ENCODE data around the gene DNAJC1.
A peak's percentile ranks its signal among the peaks of the same experiment; 100 is the strongest.

The DNAJC1 gene

GRCh38 chr10:21756707-21757106 lies 246.8 kb downstream of the DNAJC1 start:
- no peak for DNase-seq

GRCh38 chr10:21754410-21755011 lies 249.0 kb downstream of the DNAJC1 start:
- no peak for DNase-seq

DNA sequence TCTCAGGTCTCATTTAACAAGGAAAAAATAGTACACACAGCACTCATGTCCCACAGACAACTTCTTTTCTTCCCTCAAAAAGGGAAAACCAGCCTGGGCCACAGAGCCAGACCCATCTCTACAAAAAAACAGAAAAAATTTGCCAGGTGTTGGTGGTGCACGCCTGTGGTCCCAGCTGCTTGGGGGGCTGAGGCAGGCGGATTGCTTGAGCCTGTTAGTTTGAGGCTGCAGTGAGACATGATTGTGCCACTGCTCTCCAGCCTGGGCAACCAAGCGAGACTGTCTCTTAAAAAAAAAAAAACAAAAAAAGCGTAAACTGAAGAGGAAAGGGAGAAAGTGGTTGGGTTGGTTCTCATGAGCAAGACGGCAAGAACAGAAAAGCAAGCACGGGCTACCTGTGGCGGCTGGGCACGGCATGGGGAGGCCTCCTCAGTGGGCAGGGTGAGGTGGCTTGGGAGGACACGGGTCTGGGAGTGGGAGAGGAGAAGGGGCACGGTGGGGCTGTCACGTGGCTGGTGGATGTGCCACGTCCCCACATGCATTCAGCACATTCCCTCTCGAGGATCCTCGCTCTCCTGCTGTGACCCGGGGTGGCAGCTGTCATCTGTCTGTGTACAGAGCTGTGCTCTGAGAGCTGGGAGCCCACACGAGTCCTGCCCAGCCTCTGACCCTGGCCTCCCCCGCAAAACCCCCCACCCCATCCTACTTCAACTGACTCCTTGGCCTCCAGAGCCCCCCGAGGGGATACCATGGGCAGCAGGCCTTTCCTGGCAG lies 249.8 kb downstream of the DNAJC1 start:
- DNase-seq: no peak

DNA sequence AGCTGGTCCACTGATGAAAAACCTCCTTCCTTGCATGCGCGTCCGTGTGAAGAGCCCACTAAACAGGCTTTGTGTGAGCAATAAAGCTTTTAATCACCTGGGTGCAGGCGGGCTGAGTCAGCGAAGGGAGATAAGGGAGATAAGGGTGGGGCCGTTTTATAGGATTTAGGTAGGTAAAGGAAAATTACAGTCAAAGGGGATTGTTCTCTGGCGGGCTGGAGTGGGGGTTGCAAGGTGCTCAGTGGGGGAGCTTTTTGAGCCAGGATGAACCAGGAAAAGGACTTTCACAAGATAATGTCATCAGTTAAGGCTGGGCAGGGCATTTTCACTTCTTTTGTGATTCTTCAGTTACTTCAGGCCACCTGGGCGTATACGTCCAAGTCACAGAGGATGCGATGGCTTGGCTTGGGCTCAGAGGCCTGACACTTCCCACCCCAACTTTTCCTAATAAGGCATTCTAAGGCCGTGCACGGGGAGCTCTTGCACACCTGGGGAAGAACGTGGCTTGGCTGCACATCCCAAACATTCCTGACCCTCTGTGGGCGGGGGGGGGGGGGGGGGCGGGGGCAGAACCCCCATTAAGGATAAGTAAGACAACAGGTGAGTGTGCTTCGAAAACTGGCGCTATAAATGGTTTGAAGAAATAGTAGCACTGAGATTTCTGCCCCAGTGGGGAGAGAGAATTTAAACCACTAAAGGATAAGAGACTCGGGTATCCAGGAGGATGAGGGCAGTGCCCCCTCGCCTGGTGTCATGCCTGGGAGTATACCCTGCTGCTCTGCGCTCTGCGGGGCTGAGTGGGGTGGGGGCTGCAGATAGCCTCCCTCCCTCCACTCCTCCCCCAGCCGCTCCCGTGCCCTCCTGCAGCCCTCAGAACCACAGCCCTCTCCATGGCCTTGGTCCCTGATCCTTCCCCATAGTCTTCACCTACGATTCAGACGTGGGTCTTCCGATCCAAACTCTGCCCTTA lies 251.9 kb downstream of the DNAJC1 start:
- no peak for DNase-seq

DNA sequence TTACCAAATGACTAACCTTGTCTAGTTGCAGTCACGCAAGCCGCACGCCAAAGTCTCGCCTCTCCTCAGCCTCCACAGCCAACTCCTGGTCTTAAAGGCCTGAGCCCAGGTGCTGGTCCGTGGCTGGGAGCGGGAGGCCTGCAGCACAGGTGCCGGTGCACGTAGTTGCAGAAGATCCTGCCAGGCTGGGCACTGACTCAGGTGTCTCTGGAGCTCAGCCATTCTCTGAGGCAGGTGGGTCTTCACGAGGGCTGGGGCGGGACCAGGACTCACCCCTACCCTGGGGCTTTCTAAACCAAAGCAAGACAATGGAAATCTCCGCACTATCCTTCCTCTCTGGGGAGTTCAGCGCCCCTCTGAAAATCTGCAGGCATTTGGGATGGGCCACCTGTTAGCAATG lies 253.1 kb downstream of the DNAJC1 start:
- no peak for DNase-seq

GRCh38 chr10:21749788-21750187 lies 253.7 kb downstream of the DNAJC1 start:
- no peak for DNase-seq

GRCh38 chr10:21747809-21748208 lies 255.7 kb downstream of the DNAJC1 start:
- DNase-seq: no peak

- no peak for DNase-seq
Measured at GRCh38 chr10:21746118-21746517, 257.4 kb downstream of the DNAJC1 start.

- DNase-seq: no peak
Measured at GRCh38 chr10:21744223-21744622, 259.3 kb downstream of the DNAJC1 start.

DNA sequence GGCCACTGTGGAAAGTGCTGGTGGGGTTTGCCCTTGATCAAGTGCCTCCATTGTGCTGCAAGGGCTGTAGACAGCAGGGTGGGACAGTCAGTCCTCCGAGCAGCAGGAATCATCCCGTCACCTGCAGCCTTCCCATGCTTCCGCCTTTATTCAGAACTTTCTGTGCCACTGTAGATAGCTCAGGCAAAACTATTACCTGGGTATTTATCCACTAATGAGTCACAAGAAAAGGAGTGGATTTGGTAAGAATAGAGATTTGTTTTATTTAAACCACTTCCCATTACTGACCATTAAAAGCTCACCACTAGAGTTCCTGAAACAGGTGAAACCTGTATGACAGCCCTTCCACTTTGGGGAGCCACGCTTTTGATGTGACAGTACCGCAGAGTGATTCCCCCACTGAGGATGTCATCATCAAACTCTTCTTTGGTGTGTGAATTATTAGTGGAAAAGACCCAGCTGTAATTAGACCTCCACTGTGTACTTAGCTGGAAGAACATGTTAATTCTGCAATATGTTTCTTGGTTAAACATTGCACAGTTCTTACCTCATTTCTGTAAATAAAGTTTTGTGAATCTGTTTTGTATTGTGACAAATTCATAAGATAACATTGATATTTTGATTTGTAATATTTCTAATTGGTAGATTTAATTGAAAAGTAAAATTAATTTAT lies 260.7 kb downstream of the DNAJC1 start:
- no peak for DNase-seq

- DNase-seq: peak; percentile 22
Measured at GRCh38 chr10:21740989-21741388, 262.5 kb downstream of the DNAJC1 start.

DNA sequence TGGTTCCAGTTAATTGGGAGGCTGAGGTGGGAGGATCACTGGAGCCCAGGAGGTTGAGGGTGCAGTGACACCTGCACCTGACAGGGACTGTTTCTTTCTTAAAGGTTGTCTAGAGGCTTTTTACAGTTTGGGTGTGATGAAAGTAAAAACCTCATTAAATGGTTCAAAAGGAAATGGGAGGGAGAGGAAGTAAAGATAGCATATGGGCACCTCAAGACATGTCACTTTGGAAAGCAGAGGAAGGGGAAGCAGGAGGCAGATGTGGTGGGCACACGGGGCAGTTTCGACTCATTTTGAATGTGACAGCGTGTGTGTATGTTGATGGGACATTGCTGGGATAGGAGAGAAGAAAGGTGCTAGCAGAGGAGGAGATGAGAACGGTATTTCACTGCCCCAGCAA lies 266.4 kb downstream of the DNAJC1 start:
- no peak for DNase-seq

DNA sequence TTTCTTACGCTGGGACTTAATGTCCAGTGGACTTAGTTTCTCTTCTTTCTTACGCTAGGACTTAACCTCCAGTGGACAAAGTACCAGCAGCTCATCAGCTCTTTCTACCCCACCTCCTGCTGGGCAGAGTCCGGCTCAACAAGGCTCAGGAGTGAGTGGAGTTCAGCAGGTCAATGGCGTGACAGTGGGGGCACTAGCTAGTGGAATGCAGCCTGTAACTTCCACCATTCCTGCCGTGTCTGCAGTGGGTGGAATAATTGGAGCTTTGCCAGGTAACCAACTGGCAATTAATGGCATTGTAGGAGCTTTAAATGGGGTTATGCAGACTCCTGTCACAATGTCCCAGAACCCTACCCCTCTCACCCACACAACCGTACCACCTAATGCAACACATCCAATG lies 269.8 kb downstream of the DNAJC1 start:
- DNase-seq: no peak

DNA sequence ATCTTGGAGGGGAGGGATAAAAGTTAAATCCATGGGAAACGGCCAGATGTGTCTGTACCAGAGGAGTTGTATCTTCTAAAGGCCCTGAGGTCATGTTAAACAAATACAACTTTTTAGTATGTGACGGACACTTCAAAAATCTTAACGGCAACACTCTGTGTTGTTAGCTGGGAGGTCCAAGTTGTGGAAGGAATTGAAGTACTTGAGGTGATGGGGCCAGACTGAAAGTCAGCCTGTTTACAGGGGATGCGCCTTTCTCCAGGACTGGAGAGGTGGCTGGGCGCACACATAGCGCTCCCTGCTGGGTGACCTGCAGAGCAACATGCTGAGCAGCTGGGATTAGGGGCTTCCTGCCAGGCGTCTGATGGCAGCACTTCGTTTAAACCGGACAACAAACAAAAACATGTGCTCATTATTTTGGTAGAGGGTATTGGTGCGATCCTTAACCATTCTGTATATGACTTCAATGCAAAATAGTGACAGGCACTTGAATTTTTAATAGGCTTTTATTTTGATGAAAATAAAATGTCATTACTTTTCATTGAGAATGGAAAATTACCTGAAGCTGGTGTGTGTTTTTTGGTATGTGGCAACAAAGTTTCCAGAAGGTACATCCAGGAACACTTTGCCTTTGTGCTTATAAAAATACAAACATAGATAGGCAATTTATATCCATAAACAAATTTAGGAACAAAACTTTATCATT lies 271.3 kb downstream of the DNAJC1 start:
- DNase-seq: no peak

GRCh38 chr10:21728618-21729017 lies 274.9 kb downstream of the DNAJC1 start:
- DNase-seq: no peak

DNA sequence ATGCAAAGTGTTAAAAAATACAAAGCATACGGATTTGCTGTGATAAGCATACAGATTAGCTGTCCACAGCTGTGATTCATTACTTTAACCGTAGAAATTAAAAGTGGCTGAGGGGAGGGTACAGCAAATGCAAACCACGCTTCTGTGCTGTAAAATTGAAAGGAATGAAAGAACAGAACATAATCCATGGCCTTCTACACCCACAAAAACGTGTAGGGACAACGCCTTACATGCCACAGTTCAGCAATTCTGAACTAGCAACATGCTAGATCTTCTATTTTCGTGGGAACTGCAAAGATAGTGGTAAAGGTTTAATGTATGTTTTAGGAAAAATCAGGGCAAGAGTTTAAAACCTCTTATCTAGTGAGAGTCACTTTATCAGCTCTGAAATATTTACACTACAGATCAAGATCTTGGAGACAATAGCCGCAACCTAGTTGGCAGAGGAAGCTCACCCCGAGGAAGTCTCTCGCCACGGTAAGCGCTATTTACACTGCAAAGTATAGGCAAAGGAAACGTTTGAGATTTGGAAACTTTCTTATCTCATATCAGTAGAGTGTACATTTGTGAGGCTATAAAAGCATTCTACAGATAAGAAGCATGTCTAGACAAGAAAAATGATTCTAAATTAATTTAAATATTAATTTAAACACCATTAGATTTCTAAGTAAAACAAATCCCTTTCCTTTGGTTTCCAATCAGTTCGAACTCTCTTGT lies 275.9 kb downstream of the DNAJC1 start:
- DNase-seq: no peak

DNA sequence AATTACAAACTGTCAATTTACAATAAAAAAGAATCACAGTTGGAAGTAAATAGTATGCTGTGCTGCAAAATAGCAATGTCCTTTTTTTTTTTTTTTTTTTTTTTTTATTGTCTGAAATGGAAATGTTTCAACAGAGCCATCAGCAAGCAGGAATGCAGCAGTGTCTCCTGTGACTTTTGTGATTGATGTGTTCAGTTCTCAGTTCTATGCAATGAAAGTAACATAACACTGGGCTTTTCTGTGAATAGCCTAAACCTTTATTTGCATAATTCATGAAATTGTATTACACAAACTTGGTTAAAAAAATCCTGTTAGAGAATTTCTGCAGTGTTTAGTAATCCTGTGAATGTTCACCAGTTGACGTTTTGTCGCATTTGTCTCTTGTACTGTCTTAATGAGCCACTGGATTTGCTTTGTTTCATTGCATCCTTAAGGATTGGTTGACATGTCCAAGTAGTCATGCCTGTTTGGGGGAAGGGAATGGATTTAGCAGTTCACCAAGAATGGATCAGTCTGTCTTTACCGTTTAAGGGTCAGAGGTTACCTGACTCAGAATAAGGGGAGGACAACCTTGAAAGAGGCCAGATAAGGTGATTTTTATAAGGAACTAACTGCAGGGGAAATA lies 276.8 kb downstream of the DNAJC1 start:
- no peak for DNase-seq

DNA sequence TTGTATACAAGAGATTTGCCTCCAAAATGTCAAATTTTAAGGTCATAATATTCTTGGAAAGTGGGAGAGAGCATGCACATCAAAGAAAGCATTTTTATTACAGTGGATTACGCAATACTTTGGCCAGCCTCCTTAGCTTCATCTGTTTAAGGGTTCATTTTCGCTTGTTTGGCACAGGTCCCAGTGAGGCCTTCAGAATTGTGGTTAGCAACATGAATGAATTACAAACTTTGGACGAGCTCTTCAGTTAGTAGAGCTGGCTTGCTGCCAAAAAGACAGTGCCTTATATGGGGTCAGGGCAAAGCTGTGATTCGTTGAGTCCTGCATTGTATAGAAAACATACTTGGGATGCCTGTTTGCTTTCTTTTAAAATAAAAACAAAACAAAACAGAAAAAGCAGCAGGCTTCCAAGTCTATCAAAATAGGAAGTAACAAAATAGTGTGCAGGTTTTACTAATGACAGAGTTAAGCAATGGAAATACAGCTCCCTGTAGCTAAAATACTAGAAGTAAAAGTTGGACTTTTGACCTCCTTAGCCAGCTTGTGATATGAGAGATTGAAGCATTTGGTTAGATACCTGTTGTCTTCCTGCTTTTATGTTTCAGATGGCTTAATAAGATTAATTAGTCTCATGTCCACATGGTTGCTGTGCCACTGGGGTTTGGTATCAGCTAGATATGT lies 278.7 kb downstream of the DNAJC1 start:
- DNase-seq: peak; percentile 61

GRCh38 chr10:21724020-21724589 lies 279.4 kb downstream of the DNAJC1 start:
- DNase-seq: no peak

- DNase-seq: no peak
Measured at GRCh38 chr10:21722209-21722608, 281.3 kb downstream of the DNAJC1 start.

All from activated gamma-delta T cell treated with Interleukin-2 at 50 U/mL for 16 hours (primary cell).